Adrenal gland (tissue), 12 donors: ENCODE data around the gene EXOC4. TPM values are rescaled to one million over a fixed set of nuclear protein-coding genes. Genes with fewer than 3 reads are reported as not detected.

Experiments
- DNase-seq, 7 donors: peaks; one replicate each; pipeline ENCODE4 v3.0.0-alpha.2; 2019 to 2020
- H3K27ac ChIP-seq, 5 donors: fragments of 200-600 bp; sonication (generic) in 4 of 5; 1 replicate in 3 of 5; 2 replicates in 2 of 5; pipeline versions ENCODE4 v1.5.1 to v1.8.0; 2016 to 2020; ENCODE audit warnings: mild to moderate bottlenecking in 1 of 5
- H3K27me3 ChIP-seq: fragments of 200-600 bp; 2 replicates; pipeline ENCODE4 v1.8.0; 2021
- H3K36me3 ChIP-seq, 2 donors: fragments of 200-600 bp; replicated peaks in 1 of 2; 1 replicate in 1 of 2; 2 replicates in 1 of 2; pipeline versions ENCODE4 v1.5.1 to v1.8.0; 2018 to 2022
- H3K4me1 ChIP-seq, 2 donors: fragments of 200-600 bp; replicated peaks in 1 of 2; 1 replicate in 1 of 2; 2 replicates in 1 of 2; pipeline versions ENCODE4 v1.5.1 to v1.8.0; 2018 to 2021
- H3K4me3 ChIP-seq, 4 donors: fragments of 200-600 bp; sonication (generic) in 3 of 4; one replicate each; pipeline ENCODE4 v1.5.1; 2016 to 2018
- H3K9me3 ChIP-seq, 3 donors: fragments of 200-600 bp; sonication (generic) in 1 of 3; replicated peaks in 1 of 3; 1 replicate in 2 of 3; 2 replicates in 1 of 3; pipeline versions ENCODE4 v1.5.1 to v1.8.0; 2016 to 2021
- POLR2A ChIP-seq, 2 donors: fragments of 450-650 bp; IDR thresholded peaks; one replicate each; pipeline ENCODE4 v1.6.1; 2017; ENCODE audit warnings: antibody characterized with exemption in 2 of 2, mild to moderate bottlenecking in 2 of 2, moderate library complexity in 1 of 2
- WGBS, 4 donors: extraction: QIAGEN DNeasy Blood & Tissue Kit in 2 of 4; methylation state at CpG; one replicate each; pipeline versions ENCODE4 v1.1.5 to v1.1.7; 2013 to 2017; 5-methylcytosine and 5-hydroxymethylcytosine counted together
- intact Hi-C, 2 donors: fragments of 100-400 bp; cut with DNase I; formaldehyde crosslinking; loops; one replicate each; pipeline versions ENCODE4 v1.14.1 to v1.15.0; 2022 to 2023
- polyA plus RNA-seq, 3 donors: library from polyadenylated mRNA; stranded (reverse); fragments of 200-250 nt in 2 of 3; fragments of 350-450 nt in 1 of 3; fragmentation: Illumina TruSeq in 1 of 3; extraction: RNeasy Lipid Tissue Mini Kit (QIAGEN cat#74804) in 1 of 3; gene quantifications; one replicate each; pipeline ENCODE4 v1.2.3, GENCODE V29; 2013 to 2014
- total RNA-seq, 9 donors: library from RNA; depleted of rRNA in 4 of 9; stranded (reverse); fragments of >200 nt in 4 of 9; fragments of 120-200 nt in 1 of 9; fragmentation: NEBNext Ultra II Directional in 1 of 9; extraction: Animal tissue kit (Norgen Biotek cat#: 25700) in 1 of 9; gene quantifications; one replicate each; pipeline versions ENCODE4 v1.1.0 to v1.2.4, GENCODE V29; 2013 to 2023
- TF ChIP-seq, protein P1 (sequence below), 6 experiments: fragments of 450-650 bp in 4 of 6; fragments of 200-600 bp in 2 of 6; sonication (generic) in 1 of 6; IDR thresholded peaks; 1 replicate in 5 of 6; 2 replicates in 1 of 6; pipeline versions ENCODE4 v1.5.1 to v1.8.0; 2016 to 2021; ENCODE audit warnings: antibody characterized with exemption in 6 of 6, mild to moderate bottlenecking in 2 of 6, moderate library complexity in 1 of 6
- donor health status: healthy with polysubstance abuse.
- donor health status: Bipolar disorder and iron deficiency.
- donor health status: DM: yes; HTN: yes; CAD: no.
- donor health status: DM: no; HTN: no; CAD: no.
- donor health status: DM: no; HTN: no; CAD: no.
- donor health status: DM: yes; HTN: yes; CAD: no.

The EXOC4 gene
- total and polyA plus RNA-seq, 12 donors, result 12.5 to 93.8 (median 67.4) TPM

DNA sequence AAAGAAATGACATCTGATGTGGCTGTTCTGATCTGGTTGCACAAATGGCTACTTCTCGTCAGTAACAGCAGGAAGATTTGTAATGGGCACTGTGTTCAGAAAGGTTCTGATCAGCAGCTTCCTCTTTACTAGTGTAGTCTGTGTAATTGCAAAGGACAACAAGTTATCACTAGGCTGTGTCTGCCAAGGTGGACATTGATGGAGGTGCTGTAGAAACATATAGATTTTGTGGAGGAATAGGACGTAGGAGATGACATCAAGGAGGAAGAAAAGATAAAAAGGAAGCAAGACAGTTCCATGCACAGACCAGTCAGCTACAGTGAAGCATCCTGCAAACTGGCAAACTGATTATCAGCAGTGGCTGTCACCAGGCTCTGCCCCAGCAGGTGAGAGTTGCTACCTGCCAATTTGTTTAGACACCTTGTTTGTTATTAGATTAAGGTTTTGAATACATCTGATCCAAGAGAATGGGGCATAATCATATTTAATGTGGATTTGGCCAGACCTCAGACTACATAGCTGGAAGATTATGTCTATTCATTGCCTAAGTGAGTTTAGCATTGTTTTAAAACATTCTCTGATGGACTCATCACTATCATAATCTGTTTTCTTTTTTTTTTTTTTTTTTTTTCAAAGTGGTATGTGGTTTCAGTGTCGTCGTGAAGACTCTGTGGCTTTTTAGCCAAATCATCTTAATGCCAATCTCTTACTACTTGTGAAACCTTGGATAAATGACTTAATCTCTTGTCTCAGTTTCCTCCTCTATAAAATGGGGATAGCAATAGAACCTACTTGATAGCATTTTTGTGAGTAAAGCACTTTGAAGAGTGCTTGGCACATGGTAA, 456.4 kb downstream of the EXOC4 start:
- Histone ChIP-seq H3K27ac (no peak overlapping the region), H3K36me3 (no peaks in the 10 kb centered on the region), H3K9me3 (no peaks in the 10 kb centered on the region), H3K4me3 (no peak overlapping the region), H3K4me1 (no peaks in the 10 kb centered on the region), H3K27me3 (no peaks in the 10 kb centered on the region)
- 86 to 88% (median 88%) methylated on average over 4 of the region's 4 CpGs for WGBS, 4 donors
- intact Hi-C loops, result no loop called here
- DNase-seq, result no peak
- TF ChIP-seq, protein P1, sequence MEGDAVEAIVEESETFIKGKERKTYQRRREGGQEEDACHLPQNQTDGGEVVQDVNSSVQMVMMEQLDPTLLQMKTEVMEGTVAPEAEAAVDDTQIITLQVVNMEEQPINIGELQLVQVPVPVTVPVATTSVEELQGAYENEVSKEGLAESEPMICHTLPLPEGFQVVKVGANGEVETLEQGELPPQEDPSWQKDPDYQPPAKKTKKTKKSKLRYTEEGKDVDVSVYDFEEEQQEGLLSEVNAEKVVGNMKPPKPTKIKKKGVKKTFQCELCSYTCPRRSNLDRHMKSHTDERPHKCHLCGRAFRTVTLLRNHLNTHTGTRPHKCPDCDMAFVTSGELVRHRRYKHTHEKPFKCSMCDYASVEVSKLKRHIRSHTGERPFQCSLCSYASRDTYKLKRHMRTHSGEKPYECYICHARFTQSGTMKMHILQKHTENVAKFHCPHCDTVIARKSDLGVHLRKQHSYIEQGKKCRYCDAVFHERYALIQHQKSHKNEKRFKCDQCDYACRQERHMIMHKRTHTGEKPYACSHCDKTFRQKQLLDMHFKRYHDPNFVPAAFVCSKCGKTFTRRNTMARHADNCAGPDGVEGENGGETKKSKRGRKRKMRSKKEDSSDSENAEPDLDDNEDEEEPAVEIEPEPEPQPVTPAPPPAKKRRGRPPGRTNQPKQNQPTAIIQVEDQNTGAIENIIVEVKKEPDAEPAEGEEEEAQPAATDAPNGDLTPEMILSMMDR (IDR thresholded peaks at IDR 0.05), result no peak
- no peak for TF ChIP-seq POLR2A (IDR thresholded peaks at IDR 0.05)

GRCh38 chr7:133712544-133712943, 459.7 kb downstream of the EXOC4 start:
- intact Hi-C loops, result no loop called here
- no peak for DNase-seq
- H3K9me3 ChIP-seq, result no peaks in the 10 kb centered on the region
- H3K4me1 ChIP-seq, result no peaks in the 10 kb centered on the region
- H3K27ac ChIP-seq, result no peak overlapping the region
- H3K36me3 ChIP-seq, result no peaks in the 10 kb centered on the region
- TF ChIP-seq POLR2A (IDR thresholded peaks at IDR 0.05), result no peak
- TF ChIP-seq, protein P1 (IDR thresholded peaks at IDR 0.05), result no peak
- H3K4me3 ChIP-seq, result no peak overlapping the region
- WGBS, 4 donors, result 95 to 99% (median 97%) methylated on average over 2 of the region's 2 CpGs
- H3K27me3 ChIP-seq, result no peaks in the 10 kb centered on the region

DNA sequence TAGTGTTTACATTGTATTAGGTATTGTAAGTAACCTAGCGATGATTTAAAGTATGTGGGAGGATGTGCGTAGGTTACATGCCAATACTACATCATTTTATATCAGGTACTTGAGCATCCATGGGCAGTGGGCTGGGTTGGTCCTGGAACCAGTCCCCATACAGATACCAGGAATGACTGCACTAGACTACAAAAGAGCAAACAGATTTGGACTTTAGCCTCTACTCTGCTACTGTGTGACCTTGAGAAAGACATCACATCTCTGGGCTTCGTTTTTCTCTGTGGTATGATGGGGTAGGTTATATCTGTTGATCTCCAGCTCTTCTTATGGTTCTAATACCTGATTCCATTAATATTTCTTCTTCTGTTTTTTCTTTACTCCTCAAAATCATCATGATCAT, 461.8 kb downstream of the EXOC4 start:
- no peak for DNase-seq
- Histone ChIP-seq H3K9me3 (no peaks in the 10 kb centered on the region), H3K4me3 (no peak overlapping the region), H3K36me3 (no peaks in the 10 kb centered on the region), H3K4me1 (no peaks in the 10 kb centered on the region), H3K27me3 (no peaks in the 10 kb centered on the region), H3K27ac (no peak overlapping the region)
- WGBS, 4 donors, result 85 to 91% (median 87%) methylated on average over 3 of the region's 3 CpGs
- intact Hi-C loops, result no loop called here
- no peak for TF ChIP-seq POLR2A (IDR thresholded peaks at IDR 0.05)
- TF ChIP-seq, protein P1 (IDR thresholded peaks at IDR 0.05), result no peak

DNA sequence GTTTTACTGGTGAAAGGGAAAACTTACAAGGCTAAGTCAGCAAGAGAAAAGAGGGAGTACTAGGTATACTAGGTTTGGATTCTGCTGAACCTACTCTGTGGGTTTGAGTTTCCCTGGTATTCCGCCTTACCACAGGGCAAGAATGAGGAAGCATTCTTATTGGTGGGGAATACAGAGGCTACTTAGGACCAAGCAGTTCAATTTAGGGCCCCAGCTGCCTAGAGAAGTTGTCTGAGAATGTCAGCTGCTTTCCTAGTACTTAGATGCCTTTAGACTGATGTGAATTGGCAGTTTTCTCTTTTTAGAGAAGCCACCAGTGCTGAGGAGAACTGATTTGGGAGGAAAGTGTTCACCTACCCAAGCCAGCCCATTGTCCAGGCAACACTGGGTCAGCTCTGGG, 465.3 kb downstream of the EXOC4 start:
- Histone ChIP-seq H3K36me3 (no peaks in the 10 kb centered on the region), H3K9me3 (no peaks in the 10 kb centered on the region), H3K27ac (no peak overlapping the region), H3K4me1 (no peaks in the 10 kb centered on the region), H3K27me3 (no peaks in the 10 kb centered on the region), H3K4me3 (no peak overlapping the region)
- 92 to 100% (median 100%) methylated on average over 1 of the region's 1 CpG for WGBS, 4 donors
- no peak for DNase-seq
- intact Hi-C loops, result no loop called here
- TF ChIP-seq POLR2A (IDR thresholded peaks at IDR 0.05), result no peak

- 88 to 100% (median 94%) methylated on average over 1 of the region's 1 CpG for WGBS, 4 donors
- intact Hi-C loops, result no loop called here
- H3K4me3 ChIP-seq, result no peak overlapping the region
Observed at GRCh38 chr7:133723044-133723443, 470.2 kb downstream of the EXOC4 start.

More at GRCh38 chr7:133723044-133723443, 470.2 kb downstream of the EXOC4 start:
- H3K27ac ChIP-seq, result no peak overlapping the region
- no peaks in the 10 kb centered on the region for H3K4me1 ChIP-seq
- TF ChIP-seq, protein P1 (IDR thresholded peaks at IDR 0.05), result no peak
- no peak for DNase-seq
- H3K27me3 ChIP-seq, result no peaks in the 10 kb centered on the region
- no peaks in the 10 kb centered on the region for H3K36me3 ChIP-seq
- no peaks in the 10 kb centered on the region for H3K9me3 ChIP-seq
